ENCODE data around the gene RIC3. TPM values are rescaled to one million over a fixed set of nuclear protein-coding genes. Genes with fewer than 3 reads are reported as not detected.

Gene RIC3
- total and polyA plus RNA-seq, 2 donors (not counting 1 experiment from before 2014, with no cell fraction given), result not detected

GRCh38 chr11:8102296-8102915 lies 66.4 kb downstream of the RIC3 start:
- H3K9ac ChIP-seq (ENCODE audit: insufficient read depth, low read length), result no peak overlapping the region
- H3K27me3 ChIP-seq (ENCODE audit: control insufficient read depth, insufficient read depth, low read length), result no peaks in the 10 kb centered on the region
- H3K4me1 ChIP-seq (ENCODE audit: control insufficient read depth, extremely low read depth, insufficient read depth, low read length), result peaks cover 6% of the 10 kb centered on the region

GRCh38 chr11:8101421-8101820 lies 67.4 kb downstream of the RIC3 start:
- no peaks in the 10 kb centered on the region for H3K79me2 ChIP-seq (ENCODE audit: control insufficient read depth, insufficient read depth, low read length)
- H3K36me3 ChIP-seq (ENCODE audit: control insufficient read depth, insufficient read depth, low read length), result peaks cover 1% of the 10 kb centered on the region
- H2AFZ ChIP-seq (ENCODE audit: low read length), result no peak overlapping the region
- no peak for TF ChIP-seq CTCF (conservative IDR thresholded peaks at IDR 0.05 in 1 of 2, IDR thresholded peaks at IDR 0.05 in 1 of 2; ENCODE audit: low read depth in 1 of 2, low read length in 2 of 2)
- no peak for TF ChIP-seq EZH2 (IDR thresholded peaks at IDR 0.05; ENCODE audit: low read length, missing control alignments)
- H3K4me1 ChIP-seq (ENCODE audit: control insufficient read depth, extremely low read depth, insufficient read depth, low read length), result peaks cover 6% of the 10 kb centered on the region
- no peak overlapping the region for H3K27ac ChIP-seq (ENCODE audit: insufficient read depth, low read length)
- no peak overlapping the region for H3K4me3 ChIP-seq (replicated peaks in 1 of 4; ENCODE audit: control extremely low read depth in 1 of 4, insufficient read depth in 1 of 4, low read depth in 3 of 4, low read length in 4 of 4)
- H3K9ac ChIP-seq (ENCODE audit: insufficient read depth, low read length), result no peak overlapping the region
- H3K9me3 ChIP-seq (ENCODE audit: control insufficient read depth, insufficient read depth, low read depth, low read length), result no peaks in the 10 kb centered on the region
- no peak for DNase-seq (ENCODE audit: low read depth in 2 of 2)
- H3K4me2 ChIP-seq (ENCODE audit: extremely low read depth, insufficient read depth, low read length), result no peak overlapping the region
- H3K27me3 ChIP-seq (ENCODE audit: control insufficient read depth, insufficient read depth, low read length), result no peaks in the 10 kb centered on the region
- H4K20me1 ChIP-seq (ENCODE audit: control insufficient read depth, extremely low read depth, insufficient read depth, low read length), result no peaks in the 10 kb centered on the region

More at GRCh38 chr11:8102296-8102915, 66.4 kb downstream of the RIC3 start:
- H3K27ac ChIP-seq (ENCODE audit: insufficient read depth, low read length), result no peak overlapping the region
- DNase-seq (ENCODE audit: low read depth in 2 of 2), result no peak
- no peak overlapping the region for H2AFZ ChIP-seq (ENCODE audit: low read length)
- no peak for TF ChIP-seq CTCF (conservative IDR thresholded peaks at IDR 0.05 in 1 of 2, IDR thresholded peaks at IDR 0.05 in 1 of 2; ENCODE audit: low read depth in 1 of 2, low read length in 2 of 2)
- TF ChIP-seq EZH2 (IDR thresholded peaks at IDR 0.05; ENCODE audit: low read length, missing control alignments), result no peak
- no peak overlapping the region for H3K4me3 ChIP-seq (replicated peaks in 1 of 4; ENCODE audit: control extremely low read depth in 1 of 4, insufficient read depth in 1 of 4, low read depth in 3 of 4, low read length in 4 of 4)
- H3K79me2 ChIP-seq (ENCODE audit: control insufficient read depth, insufficient read depth, low read length), result no peaks in the 10 kb centered on the region
- H3K9me3 ChIP-seq (ENCODE audit: control insufficient read depth, insufficient read depth, low read depth, low read length), result no peaks in the 10 kb centered on the region
- no peaks in the 10 kb centered on the region for H4K20me1 ChIP-seq (ENCODE audit: control insufficient read depth, extremely low read depth, insufficient read depth, low read length)
- H3K4me2 ChIP-seq (ENCODE audit: extremely low read depth, insufficient read depth, low read length), result no peak overlapping the region
- H3K36me3 ChIP-seq (ENCODE audit: control insufficient read depth, insufficient read depth, low read length), result peaks cover 1% of the 10 kb centered on the region

DNA sequence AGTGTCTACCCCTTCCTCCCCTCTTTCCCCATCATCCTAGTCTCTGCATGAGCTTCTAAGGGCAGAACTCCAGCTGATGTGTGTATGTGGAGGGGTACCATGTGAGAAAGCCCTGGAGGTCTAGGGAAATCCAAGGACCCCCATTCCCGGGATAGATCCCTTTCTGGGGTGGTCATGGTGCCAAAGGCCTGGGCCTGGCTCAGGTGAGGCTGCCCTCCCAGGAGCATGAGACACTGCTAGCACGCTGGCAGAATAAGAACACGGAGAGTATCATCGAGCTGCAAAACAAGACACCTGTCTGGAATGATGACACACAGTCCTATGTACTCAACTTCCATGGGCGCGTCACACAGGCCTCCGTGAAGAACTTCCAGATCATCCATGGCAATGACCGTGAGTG lies 68.2 kb downstream of the RIC3 start:
- Histone ChIP-seq H3K27ac (ENCODE audit: insufficient read depth, low read length) (no peak overlapping the region), H3K4me1 (ENCODE audit: control insufficient read depth, extremely low read depth, insufficient read depth, low read length) (peaks cover 6% of the 10 kb centered on the region), H3K27me3 (ENCODE audit: control insufficient read depth, insufficient read depth, low read length) (no peaks in the 10 kb centered on the region), H4K20me1 (ENCODE audit: control insufficient read depth, extremely low read depth, insufficient read depth, low read length) (no peaks in the 10 kb centered on the region), H3K9ac (ENCODE audit: insufficient read depth, low read length) (no peak overlapping the region), H3K4me3 (replicated peaks in 1 of 4; ENCODE audit: control extremely low read depth in 1 of 4, insufficient read depth in 1 of 4, low read depth in 3 of 4, low read length in 4 of 4) (no peak overlapping the region), H3K4me2 (ENCODE audit: extremely low read depth, insufficient read depth, low read length) (no peak overlapping the region), H3K79me2 (ENCODE audit: control insufficient read depth, insufficient read depth, low read length) (no peaks in the 10 kb centered on the region), H2AFZ (ENCODE audit: low read length) (no peak overlapping the region), H3K36me3 (ENCODE audit: control insufficient read depth, insufficient read depth, low read length) (peaks cover 1% of the 10 kb centered on the region), H3K9me3 (ENCODE audit: control insufficient read depth, insufficient read depth, low read depth, low read length) (no peaks in the 10 kb centered on the region)
- no peak for TF ChIP-seq CTCF (conservative IDR thresholded peaks at IDR 0.05 in 1 of 2, IDR thresholded peaks at IDR 0.05 in 1 of 2; ENCODE audit: low read depth in 1 of 2, low read length in 2 of 2)
- TF ChIP-seq EZH2 (IDR thresholded peaks at IDR 0.05; ENCODE audit: low read length, missing control alignments), result no peak
- DNase-seq (ENCODE audit: low read depth in 2 of 2), result no peak
